HG03442 (cell line): ENCODE data around the gene DHRS2.
"Not testable (repeated sequence)": the region's sequence is repeated elsewhere in the genome, so short reads cannot be mapped to it uniquely, and the experiment has no call there.

Experiments
- ATAC-seq: cut with Tn5 transposase; IDR thresholded peaks from one replicate; pipeline ENCODE4 v1.9.1; 2021; ENCODE audit warnings: mild to moderate bottlenecking, moderate library complexity; ENCODE audit not compliant: unreplicated experiment

DHRS2 gene, protein sequence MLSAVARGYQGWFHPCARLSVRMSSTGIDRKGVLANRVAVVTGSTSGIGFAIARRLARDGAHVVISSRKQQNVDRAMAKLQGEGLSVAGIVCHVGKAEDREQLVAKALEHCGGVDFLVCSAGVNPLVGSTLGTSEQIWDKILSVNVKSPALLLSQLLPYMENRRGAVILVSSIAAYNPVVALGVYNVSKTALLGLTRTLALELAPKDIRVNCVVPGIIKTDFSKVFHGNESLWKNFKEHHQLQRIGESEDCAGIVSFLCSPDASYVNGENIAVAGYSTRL

DNA sequence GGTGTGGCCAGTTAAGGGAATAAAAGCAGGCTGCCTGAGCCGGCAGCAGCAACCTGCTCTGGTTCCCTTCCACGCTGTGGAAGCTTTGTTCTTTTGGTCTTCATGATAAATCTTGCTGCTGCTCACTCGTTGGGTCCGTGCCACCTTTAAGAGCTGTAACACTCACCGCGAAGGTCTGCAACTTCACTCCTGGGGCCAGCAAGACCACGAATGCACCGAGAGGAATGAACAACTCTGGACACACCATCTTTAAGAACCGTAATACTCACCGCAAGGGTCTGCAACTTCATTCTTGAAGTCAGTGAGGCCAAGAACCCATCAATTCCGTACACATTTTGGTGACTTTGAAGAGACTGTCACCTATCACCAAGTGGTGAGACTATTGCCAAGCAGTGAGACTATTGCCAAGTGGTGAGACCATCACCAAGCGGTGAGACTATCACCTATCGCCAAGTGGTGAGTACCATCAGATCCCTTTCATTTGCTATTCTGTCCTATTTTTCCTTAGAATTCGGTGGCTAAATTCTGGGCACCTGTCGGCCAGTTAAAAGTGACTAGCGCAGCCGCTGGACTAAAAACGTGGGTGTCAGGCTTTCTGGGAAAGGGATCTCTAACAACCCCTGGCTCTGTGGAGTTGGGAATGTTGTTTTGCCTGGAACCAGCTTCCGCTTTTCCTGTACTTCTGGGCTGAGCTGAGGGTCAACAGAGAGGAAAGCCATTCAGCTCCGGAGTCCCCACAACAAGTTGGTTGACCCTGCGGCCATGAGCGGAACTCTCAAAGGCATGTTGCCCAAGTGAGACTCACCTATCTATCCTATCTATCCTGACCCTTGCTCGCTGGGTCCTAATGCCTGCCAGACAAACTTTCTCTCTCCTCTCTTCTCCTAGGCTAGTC lies at the start of gene DHRS2:
Gene DHRS2, plus strand, starts transcription at position 48 of the 895 bp plus-strand sequence. CDS start 2,501 bp downstream, outside the sequence.
- ATAC-seq: no peak

DNA sequence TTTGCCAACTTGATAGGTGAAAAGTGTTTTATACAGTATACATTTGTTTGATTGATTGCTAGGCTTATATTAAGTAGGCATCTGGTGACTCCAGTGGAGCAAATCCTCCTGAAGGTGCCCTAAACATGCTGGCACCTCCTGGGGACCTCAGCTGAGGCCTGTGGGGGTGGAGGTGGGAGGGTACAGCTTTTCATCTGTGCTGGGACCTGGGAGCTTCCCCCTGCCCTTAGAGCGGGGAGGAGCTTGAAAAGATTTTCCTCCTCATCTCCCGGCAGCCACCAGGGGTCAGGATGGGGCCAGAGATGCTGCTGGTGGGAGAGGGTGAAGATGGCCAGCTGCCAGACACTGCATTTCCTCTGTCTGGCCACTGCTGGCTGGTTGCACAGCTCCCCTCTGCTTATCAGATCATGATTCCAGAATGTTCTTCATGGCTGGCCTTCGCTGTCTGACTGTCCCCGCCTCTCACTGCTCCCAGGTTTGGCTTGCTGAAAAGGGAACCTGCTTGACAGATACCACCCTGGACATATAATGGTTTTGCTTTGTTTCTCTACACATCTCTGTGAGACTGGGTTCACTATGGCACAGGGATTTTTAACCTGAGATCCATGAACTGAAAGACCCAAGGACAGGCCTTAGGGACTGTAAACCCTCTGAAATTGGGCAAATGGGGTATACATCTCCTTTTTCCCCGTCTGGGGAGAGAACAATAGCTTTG lies 47.1 kb upstream of the DHRS2 start:
- peak; percentile 98 for ATAC-seq

DNA sequence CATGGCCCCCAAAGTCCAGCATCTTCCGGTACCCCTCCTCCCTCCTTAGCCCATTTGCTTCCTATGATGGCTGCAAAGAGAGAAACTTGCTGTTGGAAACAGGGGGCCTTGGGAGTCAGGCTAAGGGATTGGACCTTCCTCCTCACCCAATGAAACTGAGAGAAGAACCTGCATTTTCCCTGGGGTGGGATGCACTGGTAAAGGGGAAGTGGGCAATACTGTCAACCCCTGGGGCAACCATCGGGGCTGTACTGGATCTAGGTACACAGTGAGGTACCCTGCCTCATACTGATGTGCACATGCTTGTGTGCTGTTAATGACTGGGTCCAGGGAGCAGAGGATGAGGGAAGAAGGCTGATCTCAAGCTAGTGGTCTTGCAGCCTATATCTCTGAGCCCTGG lies 46.6 kb upstream of the DHRS2 start:
- ATAC-seq: no peak

DNA sequence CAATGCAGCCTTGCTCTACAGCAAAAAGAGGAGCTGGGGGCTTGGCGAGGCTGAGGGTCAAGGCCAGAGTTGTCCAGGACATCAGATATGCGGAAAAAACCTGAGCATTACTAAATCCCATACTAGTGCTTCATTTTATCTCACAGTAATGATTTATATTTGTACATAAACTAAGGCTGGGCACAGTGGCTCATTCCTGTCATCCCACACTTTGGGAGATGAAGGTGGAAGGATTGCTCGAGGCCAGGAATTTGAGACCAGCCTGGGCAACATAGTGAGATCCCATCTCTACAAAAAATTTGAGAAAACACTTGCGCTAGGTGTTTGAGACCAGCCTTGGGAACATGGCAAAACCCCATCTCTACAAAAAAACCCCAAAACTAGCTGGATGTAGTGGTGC lies 46.0 kb upstream of the DHRS2 start:
- no peak for ATAC-seq

DNA sequence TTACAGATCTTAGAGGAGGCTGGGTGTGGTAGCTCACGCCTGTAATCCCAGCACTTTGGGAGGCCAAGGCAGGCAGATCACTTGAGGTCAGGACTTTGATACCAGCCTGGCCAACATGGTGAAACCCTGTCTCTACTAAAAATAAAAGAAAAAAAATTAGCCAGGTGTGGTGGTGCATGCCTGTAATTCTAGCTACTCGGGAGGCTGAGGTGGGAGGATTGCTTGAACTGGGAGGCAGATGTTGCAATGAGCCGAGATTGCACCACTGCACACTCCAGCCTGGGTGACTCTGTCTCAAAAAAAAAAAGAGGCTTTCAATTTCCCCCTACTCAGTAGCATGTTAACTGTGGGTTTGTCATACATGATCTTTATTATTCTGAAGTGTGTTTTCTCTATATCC lies 42.0 kb upstream of the DHRS2 start:
- ATAC-seq: not testable (repeated sequence)

DNA sequence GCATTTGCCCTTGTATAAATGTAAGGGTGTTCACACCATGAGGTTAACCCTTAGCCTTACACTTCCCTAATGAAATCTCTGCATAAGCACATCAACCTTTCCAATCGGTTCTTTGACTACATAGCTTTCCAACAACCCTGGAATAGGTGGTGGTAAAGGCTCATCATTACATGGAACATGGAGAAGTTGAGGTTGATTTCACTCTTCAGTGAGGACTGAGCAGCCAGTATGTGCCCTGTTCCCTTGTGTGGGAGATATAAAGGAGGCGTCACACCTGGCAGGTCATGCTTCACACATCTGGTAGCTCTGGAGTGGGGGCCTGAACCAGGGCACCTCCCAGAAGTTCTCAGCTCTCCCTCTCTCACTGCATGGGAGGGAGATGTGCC lies 35.8 kb upstream of the DHRS2 start:
- no peak for ATAC-seq

DNA sequence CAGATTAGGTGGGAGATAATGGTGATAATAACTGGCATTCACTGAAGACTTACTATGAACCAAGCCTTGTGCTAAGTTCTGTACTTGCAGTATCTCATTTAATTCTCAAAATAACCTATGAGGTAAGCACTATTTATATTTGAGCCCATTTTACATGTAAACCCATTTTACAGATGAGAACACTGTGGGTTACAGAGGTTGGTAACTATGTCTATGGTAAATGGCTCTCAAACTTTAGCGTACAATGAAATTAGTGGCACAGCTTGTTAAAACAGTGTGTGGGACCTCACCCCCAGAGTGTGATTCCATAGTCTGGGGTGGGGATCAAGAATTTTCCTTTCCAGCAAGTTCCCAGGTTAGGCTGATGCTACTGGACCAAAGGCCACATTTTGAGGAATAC lies 35.4 kb upstream of the DHRS2 start:
- ATAC-seq: no peak

DNA sequence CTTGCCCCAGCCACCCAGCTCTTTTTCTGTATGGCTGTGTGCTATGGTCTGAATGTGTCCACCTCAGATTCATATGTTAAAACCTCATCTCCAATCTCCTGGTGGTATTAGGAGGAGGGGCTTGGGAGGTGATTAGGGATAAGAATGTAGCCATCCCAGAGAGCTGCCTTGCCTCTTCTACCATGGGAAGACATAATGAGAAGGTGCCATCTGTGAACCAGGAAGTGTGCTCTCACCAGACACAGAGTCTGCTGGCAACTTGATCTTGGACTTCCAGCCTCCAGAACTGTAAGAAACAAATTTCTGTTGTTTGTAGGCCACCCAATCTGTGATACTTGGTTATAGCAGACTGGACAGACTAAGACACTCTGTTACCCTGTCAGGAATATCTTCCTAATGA lies 34.7 kb upstream of the DHRS2 start:
- ATAC-seq: no peak

DNA sequence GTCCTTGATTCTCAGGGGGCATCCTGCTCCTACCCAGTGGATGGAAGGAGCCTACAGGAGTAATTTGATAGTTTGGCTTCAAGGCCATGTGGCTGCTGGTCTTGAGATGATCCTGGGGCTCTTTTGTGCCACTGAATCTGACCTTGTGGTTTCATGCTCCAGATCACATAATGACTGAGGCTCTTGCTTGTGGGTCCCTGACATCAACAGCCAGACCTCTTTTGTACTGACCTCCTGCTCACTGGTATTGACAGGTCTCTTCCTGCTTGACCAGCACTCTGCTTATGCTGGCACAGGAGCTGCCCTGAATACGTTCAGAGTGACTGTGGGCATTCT lies 34.4 kb upstream of the DHRS2 start:
- no peak for ATAC-seq

DNA sequence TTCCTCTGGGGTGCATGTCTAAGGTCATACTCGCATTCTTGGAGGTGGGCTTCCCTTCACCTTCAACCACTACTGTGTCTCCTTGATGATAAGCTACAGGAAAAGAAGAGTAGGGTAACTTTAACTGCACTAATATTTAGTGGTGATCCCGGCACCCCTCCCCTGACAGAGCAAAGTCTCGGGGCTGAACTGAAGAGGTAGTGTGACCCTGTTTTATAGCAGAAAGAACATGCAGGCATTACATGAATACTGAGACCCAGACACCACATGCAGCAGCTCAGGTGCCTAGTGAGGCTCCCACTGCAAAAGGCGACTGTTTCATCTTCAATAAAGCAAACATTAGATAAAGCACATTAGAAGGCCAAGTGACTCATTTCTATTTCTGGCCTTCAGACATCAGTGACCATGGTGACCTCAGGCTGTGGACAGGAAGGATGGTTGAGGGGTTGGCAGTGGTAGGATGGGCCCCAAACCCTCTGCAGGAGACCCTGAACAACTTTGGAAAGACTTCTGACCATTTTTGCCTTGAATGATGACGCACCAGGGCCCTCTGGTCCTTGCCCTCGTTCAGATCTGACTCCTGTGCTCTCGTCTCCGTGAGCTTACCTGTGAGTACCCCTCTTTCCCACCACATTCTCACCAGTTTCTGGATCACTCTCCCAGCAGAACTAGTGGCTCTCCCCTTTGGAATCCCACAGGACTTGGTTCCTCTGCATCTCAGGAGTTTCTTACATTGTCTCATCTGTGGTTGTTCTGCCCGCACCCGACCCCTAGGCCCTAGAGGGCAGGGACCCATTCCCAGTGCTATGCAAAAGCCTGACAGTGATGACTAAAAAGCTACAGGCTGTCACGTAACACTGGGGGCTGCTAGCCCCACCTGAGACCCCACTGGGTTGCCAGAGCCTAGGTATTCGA lies 33.7 kb upstream of the DHRS2 start:
- ATAC-seq: no peak

DNA sequence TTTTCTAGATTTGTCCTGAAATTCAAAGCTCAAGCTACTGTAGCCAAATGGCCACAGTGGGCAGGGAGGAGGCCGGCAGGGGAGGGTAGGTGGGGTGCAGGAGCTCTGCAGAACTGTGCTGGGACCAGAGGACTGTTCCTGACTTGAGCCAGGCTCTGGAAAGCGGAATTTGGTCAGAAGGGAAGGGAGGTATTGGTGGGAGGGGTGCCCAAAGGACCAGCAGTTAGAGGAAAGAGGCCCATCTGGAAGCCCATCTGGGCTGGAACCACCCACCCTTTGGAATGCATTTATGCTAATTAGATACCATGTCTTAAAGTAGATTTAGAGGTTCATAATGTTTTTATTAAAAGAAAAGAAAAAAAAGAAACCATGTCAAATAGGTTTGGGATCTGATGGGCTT lies 33.1 kb upstream of the DHRS2 start:
- ATAC-seq: no peak

DNA sequence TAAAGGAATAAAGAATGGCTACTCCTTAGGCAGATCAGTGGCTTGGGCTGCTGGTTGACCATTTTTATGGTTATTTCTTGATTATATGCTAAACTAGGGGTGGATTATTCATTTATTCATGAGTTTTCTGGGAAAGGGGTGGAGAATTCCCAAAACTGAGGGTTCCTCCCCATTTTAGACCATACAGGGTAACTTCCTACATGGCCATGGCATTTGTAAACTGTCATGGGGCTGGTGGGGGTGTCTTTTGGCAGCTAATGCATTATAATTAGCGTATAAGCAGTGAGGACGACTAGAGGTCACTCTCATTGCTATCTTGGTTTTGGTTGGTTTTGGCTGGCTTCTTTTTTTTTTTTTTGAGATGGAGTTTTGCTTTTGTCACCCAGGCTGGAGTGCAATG lies 32.0 kb upstream of the DHRS2 start:
- no peak for ATAC-seq

DNA sequence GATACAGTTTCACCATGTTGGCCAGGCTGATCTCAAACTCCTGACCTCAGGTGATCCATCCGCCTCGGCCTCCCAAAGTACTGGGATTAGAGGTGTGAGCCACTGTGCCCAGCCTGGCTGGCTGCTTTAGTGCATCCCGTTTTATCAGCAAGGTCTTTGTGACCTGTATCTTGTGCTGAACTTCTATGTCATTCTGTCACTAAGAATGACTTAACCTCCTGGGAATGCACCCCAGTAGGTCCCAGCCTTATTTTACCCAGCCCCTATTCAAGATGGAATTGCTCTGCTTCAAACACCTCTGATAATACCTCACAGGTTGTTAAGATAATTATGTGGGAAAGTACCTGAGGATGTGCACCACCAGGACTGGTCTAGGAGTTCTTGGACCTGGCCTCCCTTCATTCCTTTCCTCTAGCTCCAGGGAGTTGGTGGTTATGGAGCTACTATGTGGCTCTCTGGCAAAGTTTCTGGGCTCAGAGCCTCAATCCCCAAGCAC lies 31.4 kb upstream of the DHRS2 start:
- ATAC-seq: no peak

DNA sequence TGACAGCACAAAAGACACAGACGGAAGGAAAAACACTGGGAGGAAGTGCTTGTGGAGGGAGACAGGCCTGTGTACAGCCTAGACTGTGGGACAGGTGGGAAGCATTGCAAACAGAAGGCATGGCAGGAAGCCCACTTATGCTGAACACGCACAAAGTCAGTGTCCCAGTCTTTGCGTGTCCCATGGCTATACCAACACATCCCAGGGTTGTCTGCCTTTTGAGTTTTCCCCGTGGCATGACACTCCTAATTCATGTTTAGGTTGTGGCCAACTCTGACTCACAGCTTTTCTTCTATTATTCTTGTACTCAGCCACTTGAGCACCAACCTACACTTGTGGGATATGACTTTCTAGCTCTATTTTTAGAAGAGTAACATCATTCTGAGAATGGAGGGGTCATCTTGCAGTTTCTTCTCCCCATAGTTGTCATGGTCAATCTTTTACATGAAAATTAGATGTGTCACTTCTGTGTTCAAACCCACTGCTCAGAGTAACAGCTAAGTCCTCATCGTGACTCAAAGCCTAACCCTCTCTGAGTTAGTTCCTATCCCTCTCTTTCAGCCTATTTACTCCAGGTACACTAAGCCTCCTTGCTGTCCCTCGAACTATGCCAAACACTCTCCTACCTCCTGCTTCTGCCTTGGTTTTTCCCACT lies 30.1 kb upstream of the DHRS2 start:
- peak; percentile 86 for ATAC-seq

DNA sequence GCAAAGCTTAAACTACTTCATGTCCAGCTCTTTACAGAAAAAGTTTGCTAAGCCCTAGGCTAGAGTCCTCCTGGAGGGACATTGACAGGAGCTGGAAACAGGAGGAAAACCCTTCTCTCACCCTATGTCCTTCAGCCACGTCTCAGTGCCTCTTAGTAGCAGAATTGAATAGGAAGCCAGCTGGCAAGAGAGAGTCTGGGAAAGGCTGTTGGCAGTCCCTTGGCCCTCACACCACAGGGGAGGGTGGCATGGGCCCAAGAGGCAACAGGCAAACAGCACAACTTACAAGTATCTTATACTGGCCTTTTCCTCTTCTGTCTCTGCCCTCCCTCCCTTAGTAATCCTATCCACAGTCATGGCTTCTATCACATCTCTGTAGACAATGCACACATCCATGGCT lies 27.7 kb upstream of the DHRS2 start:
- ATAC-seq: no peak

DNA sequence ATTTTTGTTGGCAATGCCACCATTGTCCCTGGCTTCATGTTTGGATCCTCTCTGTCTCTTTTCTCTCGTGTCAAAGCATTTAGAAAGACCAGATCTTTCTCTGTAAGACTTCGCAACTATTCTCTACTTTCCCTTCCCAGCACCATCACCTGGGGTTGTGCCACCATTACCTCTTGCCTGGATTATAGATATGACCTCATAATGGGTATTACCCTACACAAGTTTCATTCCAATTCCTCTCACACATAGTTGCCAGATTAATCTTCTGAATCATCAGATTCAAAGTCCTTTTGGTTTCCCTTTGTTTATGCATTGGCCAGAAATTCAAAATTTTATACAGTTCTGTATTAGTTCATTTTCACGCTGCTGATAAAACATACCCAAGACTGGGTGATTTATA lies 27.2 kb upstream of the DHRS2 start:
- no peak for ATAC-seq

DNA sequence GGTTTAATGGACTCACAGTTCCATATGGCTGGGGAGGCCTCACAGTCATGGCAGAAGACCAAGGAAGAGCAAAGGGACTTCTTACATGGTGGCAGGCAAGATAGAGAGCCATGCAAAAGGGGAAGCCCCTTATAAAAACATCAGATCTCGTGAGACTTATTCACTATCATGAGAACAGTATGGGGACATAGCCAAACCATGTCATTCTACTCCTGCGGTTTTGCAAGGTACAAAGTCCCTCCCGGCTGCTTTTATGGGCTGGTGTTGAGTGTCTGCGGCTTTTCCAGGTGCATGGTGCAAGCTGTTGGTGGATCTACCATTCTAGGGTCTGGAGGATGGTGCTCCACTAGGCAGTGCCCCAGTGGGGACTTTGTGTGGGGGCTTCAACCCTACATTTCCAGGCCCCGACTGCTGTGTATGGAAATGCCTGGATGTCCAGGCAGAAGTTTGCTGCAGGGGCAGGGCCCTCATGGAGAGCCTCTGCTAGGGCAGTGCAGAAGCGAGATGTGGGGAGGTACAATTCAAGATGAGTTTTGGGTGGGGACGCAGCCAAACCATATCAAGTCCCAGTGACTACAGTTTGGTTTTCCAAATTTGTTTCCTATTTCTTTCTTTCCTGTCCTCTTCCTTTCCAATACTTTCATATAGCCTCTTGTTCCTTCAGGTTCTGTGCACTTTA lies 26.6 kb upstream of the DHRS2 start:
- ATAC-seq: not testable (repeated sequence)

DNA sequence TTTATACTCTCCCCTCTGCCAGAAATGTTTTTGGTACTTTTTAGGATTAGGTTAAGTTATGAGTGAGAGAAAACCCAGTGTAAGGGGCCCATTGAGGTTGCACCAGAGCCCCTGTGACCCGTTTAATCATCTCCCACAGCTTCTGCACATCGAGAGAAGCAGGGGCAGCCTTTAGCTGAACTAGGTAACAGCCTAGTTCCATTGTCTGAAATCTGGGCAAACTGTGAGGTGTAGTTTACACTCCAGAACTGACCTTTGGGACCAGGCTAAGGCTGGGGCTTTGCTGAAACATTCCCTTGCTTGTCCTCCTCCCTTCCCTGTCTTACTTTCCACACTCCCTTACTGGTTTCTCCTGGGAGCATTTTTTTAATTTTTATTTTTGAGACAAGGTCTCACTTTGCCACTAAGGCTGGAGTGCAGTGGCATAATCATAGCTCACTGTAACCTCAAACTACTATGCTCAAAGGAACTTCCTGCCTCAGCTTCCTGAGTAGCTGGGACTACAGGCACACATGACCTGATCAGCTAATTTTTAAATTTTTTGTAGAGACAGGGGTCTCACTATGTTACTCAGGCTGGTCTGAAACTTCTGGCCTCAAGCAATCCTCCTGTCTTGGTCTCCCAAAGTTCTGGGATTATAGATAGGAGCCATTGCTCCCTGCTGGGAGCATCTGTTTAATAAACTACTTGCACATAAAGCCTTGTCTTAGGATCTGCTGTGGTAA lies 25.9 kb upstream of the DHRS2 start:
- ATAC-seq: no peak

DNA sequence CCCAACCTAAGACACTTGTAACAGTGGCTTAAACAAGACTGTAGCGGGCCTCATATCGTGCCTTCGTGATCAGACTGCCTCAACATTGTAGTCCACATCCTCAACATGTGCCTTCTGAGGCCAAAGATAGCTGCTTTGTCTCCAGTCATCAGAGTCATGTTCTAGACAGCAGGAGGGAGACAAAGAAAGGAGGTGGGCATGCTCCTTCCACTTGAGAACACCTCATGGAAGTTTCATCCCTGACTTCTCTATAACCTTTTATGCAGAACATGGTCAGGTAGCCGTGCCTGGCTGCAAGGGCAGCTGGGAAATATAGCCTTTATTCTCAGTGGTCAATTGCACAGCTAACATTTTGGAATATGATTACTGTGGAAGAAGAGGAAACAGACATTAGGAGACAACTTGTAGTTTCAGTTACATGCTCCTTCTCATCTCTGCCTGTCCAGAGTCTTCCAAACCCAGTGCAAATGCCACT lies 25.3 kb upstream of the DHRS2 start:
- ATAC-seq: no peak
